Fibroblast of the conjunctiva (primary cell): ENCODE results near the gene VIL1.

Source experiments
- DNase-seq: peaks from one replicate; pipeline ENCODE4 v3.0.0-alpha.2; 2010; ENCODE audit warnings: low read depth

The VIL1 gene

DNA sequence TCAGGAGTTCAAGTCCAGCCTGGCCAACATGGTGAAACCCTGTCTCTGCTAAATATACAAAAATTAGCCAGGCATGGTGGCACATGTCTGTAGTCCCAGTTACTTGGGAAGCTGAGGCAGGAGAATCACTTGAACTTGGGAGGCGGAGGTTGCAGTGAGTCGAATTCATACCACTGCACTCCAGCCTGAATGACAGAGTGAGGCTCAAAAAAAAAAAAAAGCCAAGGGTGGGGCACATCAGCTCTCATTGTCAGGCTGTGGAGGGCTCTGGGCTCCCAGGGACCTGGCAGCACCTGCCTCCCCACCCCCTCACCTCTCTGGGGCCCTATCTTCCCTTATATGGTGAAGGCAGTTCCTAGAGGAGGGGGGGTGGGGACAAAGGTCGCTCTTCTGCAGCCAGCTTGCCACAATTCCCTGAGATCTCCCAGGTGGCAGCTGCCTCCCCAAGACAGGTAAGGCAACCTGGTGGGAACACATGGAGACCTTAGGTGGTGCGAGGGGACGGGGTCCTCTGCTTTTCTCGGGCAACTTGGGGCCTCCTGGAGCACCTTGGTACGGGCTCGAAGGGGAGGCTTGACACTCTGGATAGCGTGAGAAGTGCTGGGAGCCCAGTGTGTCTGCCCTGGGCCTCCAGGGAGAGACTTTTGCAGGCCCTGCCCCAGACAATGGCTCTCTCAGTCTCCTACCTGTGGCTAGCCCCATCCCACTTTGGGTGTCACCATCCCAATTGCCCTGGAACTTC is at the start of gene VIL1:
VIL1 (plus strand) TSS at position 407 of the 742 bp plus-strand sequence. CDS start 4,656 bp downstream, outside the sequence.
- no peak for DNase-seq

DNA sequence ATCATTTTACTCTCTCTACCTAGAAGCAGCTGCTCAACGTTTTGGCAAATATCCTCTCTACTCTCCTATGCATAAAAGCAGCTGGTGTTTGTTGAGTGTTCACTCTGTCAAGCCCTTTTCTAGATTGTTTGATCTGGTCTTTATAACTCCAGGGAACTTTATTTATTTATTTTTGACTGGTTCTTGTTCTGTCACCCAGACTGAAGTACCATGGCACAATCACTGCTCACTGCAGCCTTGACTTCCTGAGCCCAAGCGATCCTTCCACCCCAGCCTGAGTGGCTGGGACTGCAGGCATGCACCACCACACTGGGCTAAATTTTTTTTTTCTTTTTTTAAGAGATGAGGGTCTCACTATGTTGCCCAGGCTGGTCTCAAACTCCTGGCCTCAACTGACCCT is 49.6 kb upstream of the VIL1 start:
- DNase-seq, result no peak

- DNase-seq, result no peak
Measured at GRCh38 chr2:218370410-218371063, 48.4 kb upstream of the VIL1 start.

GRCh38 chr2:218371983-218372350 is 47.0 kb upstream of the VIL1 start:
- no peak for DNase-seq

DNA sequence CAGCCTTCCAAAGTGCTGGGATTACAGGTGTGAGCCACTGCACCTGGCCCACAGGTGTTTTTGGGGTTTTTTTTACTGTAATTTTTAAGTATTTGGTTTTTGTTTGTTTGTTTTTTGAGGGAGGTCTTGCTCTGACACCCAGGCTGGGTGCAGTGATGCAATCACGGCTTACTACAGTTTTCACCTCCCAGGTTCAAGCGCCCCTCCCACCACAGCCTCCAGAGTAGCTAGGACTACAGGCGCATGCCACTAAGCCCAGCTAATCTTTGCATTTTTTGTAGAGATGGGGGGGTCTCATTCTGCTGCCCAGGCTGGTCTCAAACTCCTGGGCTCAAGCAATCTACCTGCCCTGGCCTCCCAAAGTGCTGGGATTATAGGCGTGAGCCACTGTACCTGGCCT is 44.1 kb upstream of the VIL1 start:
- no peak for DNase-seq

- DNase-seq, result no peak
Measured at GRCh38 chr2:218375212-218375611, 43.7 kb upstream of the VIL1 start.

- DNase-seq, result no peak
Measured at GRCh38 chr2:218378053-218378452, 40.9 kb upstream of the VIL1 start.

- DNase-seq, result no peak
Measured at GRCh38 chr2:218381916-218382366, 37.0 kb upstream of the VIL1 start, which contains the start of gene SLC11A1. TSS of gene SLC11A1 (plus strand) at chr2:218382273. CDS start at chr2:218382369, 96 bp downstream.

- no peak for DNase-seq
Measured at GRCh38 chr2:218382785-218383184, 36.1 kb upstream of the VIL1 start.

GRCh38 chr2:218383892-218384519 is 34.9 kb upstream of the VIL1 start:
- no peak for DNase-seq

DNA sequence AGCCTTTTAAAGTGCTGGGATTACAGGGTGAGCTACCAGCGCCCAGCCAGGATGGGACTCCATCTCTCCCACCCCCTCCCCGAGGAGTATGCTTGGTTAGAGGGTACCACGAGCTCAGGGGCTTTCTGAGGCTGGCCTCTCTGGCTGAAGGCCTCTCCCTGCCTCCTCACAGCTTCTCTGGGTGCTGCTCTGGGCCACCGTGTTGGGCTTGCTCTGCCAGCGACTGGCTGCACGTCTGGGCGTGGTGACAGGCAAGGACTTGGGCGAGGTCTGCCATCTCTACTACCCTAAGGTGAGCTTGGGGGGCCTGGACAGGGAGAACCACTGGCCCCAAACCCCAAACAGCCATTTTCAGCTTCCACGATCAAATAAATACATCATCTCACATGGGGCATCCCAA is 33.9 kb upstream of the VIL1 start:
- DNase-seq, result no peak

GRCh38 chr2:218386505-218387368 is 32.2 kb upstream of the VIL1 start:
- no peak for DNase-seq

- DNase-seq, result no peak
Measured at GRCh38 chr2:218387369-218388194, 31.3 kb upstream of the VIL1 start.

GRCh38 chr2:218389333-218390150 is 29.4 kb upstream of the VIL1 start:
- no peak for DNase-seq

DNA sequence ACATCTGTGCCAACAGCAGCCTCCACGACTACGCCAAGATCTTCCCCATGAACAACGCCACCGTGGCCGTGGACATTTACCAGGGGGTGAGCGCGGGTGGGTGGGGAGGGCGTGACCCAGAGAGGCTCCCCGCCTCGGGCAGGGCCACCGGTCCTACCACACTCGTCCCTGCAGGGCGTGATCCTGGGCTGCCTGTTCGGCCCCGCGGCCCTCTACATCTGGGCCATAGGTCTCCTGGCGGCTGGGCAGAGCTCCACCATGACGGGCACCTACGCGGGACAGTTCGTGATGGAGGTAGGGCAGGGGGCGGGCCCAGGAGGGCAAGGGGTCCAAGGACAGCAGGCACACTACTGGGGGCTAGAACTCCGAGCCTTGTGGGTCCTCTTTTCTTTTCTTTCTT is 27.7 kb upstream of the VIL1 start:
- no peak for DNase-seq

- DNase-seq, result no peak
Measured at GRCh38 chr2:218392459-218392858, 26.5 kb upstream of the VIL1 start.

- no peak for DNase-seq
Measured at GRCh38 chr2:218392891-218393462, 25.9 kb upstream of the VIL1 start.

DNA sequence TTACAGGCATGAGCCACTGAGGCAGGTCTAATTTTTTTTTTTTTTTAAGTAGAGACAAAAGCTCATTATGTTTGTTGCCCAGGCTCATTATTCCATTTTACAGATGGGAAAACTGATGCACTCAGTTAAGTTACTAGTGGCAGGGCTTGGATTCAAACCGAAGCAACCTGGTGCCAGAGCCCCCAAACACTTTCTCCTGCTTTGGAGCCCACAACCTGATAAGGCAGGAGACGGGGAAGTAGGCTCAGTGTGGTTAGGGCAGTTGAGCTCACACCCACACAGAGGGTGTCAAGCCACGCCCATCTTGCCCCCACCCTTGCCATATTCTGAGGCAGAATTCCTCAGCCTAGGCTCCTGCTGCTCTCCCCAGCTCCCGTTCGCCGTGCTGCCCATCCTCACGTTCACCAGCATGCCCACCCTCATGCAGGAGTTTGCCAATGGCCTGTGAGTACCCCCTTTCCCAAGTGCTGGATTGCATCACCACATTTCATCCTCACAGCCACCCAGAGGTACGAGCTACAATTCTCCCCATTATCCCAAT is 25.1 kb upstream of the VIL1 start:
- no peak for DNase-seq

DNA sequence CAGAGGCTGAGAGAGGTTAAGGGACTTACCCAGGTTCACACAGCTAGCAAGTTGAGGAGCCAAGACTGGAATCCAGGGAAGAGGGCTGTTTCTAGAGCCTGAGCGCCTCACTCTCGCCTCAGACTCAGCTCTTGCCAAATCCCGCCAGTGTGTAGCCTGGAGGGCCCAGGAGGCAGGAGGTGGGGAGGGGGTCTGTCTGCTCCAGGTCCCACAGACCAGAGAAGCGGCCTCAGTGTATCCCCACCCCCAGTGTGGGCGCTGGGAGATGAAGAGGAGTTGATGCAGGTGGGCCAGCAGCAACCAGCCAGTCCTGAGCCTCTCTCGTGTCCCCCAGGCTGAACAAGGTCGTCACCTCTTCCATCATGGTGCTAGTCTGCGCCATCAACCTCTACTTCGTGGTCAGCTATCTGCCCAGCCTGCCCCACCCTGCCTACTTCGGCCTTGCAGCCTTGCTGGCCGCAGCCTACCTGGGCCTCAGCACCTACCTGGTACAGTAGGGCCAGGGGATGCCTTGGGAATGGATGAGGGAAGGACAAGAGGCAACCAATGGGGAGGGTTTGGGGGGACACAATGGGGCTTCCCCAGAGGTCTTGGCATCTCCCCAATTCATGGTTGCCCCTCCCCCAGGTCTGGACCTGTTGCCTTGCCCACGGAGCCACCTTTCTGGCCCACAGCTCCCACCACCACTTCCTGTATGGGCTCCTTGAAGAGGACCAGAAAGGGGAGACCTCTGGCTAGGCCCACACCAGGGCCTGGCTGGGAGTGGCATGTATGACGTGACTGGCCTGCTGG is 24.4 kb upstream of the VIL1 start:
- no peak for DNase-seq
